ENCODE data around the gene NR3C1. TPM values are rescaled to one million over a fixed set of nuclear protein-coding genes. Genes with fewer than 3 reads are reported as not detected.

NR3C1 gene
- total RNA-seq, 1 donor from 2014 or later = 0.17 TPM

DNA sequence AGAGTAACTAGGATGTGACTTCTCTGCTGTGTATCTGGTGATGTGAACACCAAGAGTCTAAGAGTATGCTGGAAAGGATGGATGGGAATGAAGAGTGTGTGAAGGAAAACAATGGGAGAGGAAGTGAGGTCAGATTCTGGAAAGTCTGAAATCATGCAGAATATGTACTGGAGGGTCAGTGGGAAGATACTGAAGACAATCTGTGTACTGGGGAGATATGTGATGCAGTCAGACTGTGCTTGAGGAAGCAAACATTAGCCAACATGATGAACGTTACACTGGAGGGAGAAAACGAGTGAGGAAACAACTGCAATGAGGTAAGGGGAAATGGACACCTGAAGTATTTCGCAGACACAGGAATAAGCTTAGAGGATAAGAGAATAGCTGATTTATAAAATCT, 105.7 kb downstream of the NR3C1 start:
- no peaks in the 10 kb centered on the region for H3K4me1 Mint-ChIP-seq

DNA sequence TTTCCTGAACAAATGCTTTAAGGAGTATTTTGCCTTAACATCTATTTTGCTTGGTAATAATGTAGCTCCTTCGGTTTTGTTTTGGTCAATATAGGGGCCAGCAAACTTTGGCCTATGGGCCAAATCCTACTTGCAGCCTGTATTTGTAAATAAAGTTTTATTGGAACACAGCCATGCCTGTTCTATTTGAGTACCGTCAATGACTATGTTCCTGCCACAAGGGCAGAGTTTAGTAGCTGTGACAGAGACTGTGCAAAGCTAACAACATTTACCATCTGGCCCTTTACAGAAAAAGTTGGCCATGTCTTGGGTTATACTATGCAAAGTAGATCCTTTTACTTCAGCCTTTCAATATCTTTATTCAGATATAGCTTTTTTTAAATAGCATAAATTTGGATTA, 113.4 kb downstream of the NR3C1 start:
- H3K27me3 Mint-ChIP-seq (ENCODE audit: insufficient read depth, low read depth) = no peaks in the 10 kb centered on the region
- TF ChIP-seq EZH2phosphoT487 (IDR thresholded peaks at IDR 0.05) (no peak), EZH2 (IDR thresholded peaks at IDR 0.05) (no peak), CTCF (IDR thresholded peaks at IDR 0.05) (no peak)
- no peak overlapping the region for H3K27ac Mint-ChIP-seq
- Histone ChIP-seq H4K20me1 (ENCODE audit: low read depth) (no peaks in the 10 kb centered on the region), H3K79me2 (ENCODE audit: low read depth) (no peaks in the 10 kb centered on the region), H3K4me3 (no peak overlapping the region), H3K9me3 (ENCODE audit: low read depth) (no peaks in the 10 kb centered on the region), H3K4me1 (no peaks in the 10 kb centered on the region), H3K27me3 (no peaks in the 10 kb centered on the region), H2AFZ (replicated peaks) (no peak overlapping the region), H3K27ac (no peak overlapping the region), H3F3A (ENCODE audit: low read depth) (no peaks in the 10 kb centered on the region), H3K9ac (no peak overlapping the region), H3K36me3 (no peaks in the 10 kb centered on the region), H3K4me2 (no peak overlapping the region)
- no peak for DNase-seq (ENCODE audit: low spot score)
- no peaks in the 10 kb centered on the region for H3K9me3 Mint-ChIP-seq
- H3K4me1 Mint-ChIP-seq = no peaks in the 10 kb centered on the region
- peaks cover 2% of the 10 kb centered on the region for H3K36me3 Mint-ChIP-seq
- H3K4me3 Mint-ChIP-seq = no peak overlapping the region

More for the DNA sequence above, 105.7 kb downstream of the NR3C1 start:
- H3K27ac ChIP-seq = no peak overlapping the region
- no peak overlapping the region for H3K4me2 ChIP-seq
- no peaks in the 10 kb centered on the region for H3K4me1 ChIP-seq
- H3K27me3 Mint-ChIP-seq (ENCODE audit: insufficient read depth, low read depth) = no peaks in the 10 kb centered on the region
- H3K4me3 Mint-ChIP-seq = no peak overlapping the region
- no peak overlapping the region for H3K9ac ChIP-seq
- H3F3A ChIP-seq (ENCODE audit: low read depth) = no peaks in the 10 kb centered on the region
- no peak overlapping the region for H3K27ac Mint-ChIP-seq
- no peaks in the 10 kb centered on the region for H3K36me3 ChIP-seq
- no peaks in the 10 kb centered on the region for H3K27me3 ChIP-seq
- H3K36me3 Mint-ChIP-seq = peaks cover 2% of the 10 kb centered on the region
- H3K9me3 Mint-ChIP-seq = no peaks in the 10 kb centered on the region
- no peak for TF ChIP-seq EZH2phosphoT487 (IDR thresholded peaks at IDR 0.05)
- no peak for TF ChIP-seq CTCF (IDR thresholded peaks at IDR 0.05)
- TF ChIP-seq EZH2 (IDR thresholded peaks at IDR 0.05) = no peak
- H2AFZ ChIP-seq (replicated peaks) = no peak overlapping the region
- no peak for DNase-seq (ENCODE audit: low spot score)
- H3K4me3 ChIP-seq = no peak overlapping the region
- no peaks in the 10 kb centered on the region for H3K79me2 ChIP-seq (ENCODE audit: low read depth)
- no peaks in the 10 kb centered on the region for H3K9me3 ChIP-seq (ENCODE audit: low read depth)
- H4K20me1 ChIP-seq (ENCODE audit: low read depth) = no peaks in the 10 kb centered on the region

- Histone ChIP-seq H3K4me3 (no peak overlapping the region), H3K4me2 (no peak overlapping the region), H4K20me1 (ENCODE audit: low read depth) (no peaks in the 10 kb centered on the region), H3F3A (ENCODE audit: low read depth) (no peaks in the 10 kb centered on the region), H3K79me2 (ENCODE audit: low read depth) (no peaks in the 10 kb centered on the region), H3K9ac (no peak overlapping the region), H2AFZ (replicated peaks) (no peak overlapping the region), H3K9me3 (ENCODE audit: low read depth) (no peaks in the 10 kb centered on the region), H3K36me3 (no peaks in the 10 kb centered on the region), H3K27me3 (no peaks in the 10 kb centered on the region), H3K4me1 (no peaks in the 10 kb centered on the region), H3K27ac (no peak overlapping the region)
- H3K36me3 Mint-ChIP-seq = peaks cover 3% of the 10 kb centered on the region
- H3K27ac Mint-ChIP-seq = no peak overlapping the region
- H3K4me1 Mint-ChIP-seq = no peaks in the 10 kb centered on the region
- TF ChIP-seq CTCF (IDR thresholded peaks at IDR 0.05) = no peak
- TF ChIP-seq EZH2 (IDR thresholded peaks at IDR 0.05) = no peak
- no peak for TF ChIP-seq EZH2phosphoT487 (IDR thresholded peaks at IDR 0.05)
- DNase-seq (ENCODE audit: low spot score) = no peak
- H3K9me3 Mint-ChIP-seq = peaks cover 14% of the 10 kb centered on the region
- no peaks in the 10 kb centered on the region for H3K27me3 Mint-ChIP-seq (ENCODE audit: insufficient read depth, low read depth)
- no peak overlapping the region for H3K4me3 Mint-ChIP-seq
Measured at GRCh38 chr5:143284521-143284920, 119.0 kb downstream of the NR3C1 start.

Measured in neural progenitor cell (in vitro differentiated cells).